GM21786 (cell line): ENCODE data around the gene NDUFB2.
"Not testable (repeated sequence)": the region's sequence is repeated elsewhere in the genome, so short reads cannot be mapped to it uniquely, and the experiment has no call there.

Experiments
- ATAC-seq: cut with Tn5 transposase; IDR thresholded peaks from one replicate; pipeline ENCODE4 v1.9.1; 2021; ENCODE audit not compliant: unreplicated experiment

The NDUFB2 gene

GRCh38 chr7:140672382-140673062, 24.0 kb upstream of the NDUFB2 start, which contains the start of gene ADCK2:
Gene ADCK2 (plus strand): TSS chr7:140672945. CDS start chr7:140673331, 386 bp downstream.
- ATAC-seq, result peak; percentile 45

GRCh38 chr7:140673063-140673773, 23.3 kb upstream of the NDUFB2 start:
- ATAC-seq, result peak; percentile 35

- no peak for ATAC-seq
Measured at GRCh38 chr7:140673774-140674155, 22.7 kb upstream of the NDUFB2 start.

- peak; percentile 23 for ATAC-seq
Measured at GRCh38 chr7:140674356-140674800, 22.1 kb upstream of the NDUFB2 start.

- ATAC-seq, result no peak
Measured at GRCh38 chr7:140674899-140675701, 21.4 kb upstream of the NDUFB2 start.

- ATAC-seq, result no peak
Measured at GRCh38 chr7:140675726-140676125, 20.8 kb upstream of the NDUFB2 start.

- peak; percentile 57 for ATAC-seq
Measured at GRCh38 chr7:140676306-140676705, 20.2 kb upstream of the NDUFB2 start.

- ATAC-seq, result not testable (repeated sequence)
Measured at GRCh38 chr7:140676956-140677355, 19.6 kb upstream of the NDUFB2 start.

GRCh38 chr7:140677496-140677895, 19.0 kb upstream of the NDUFB2 start:
- no peak for ATAC-seq

GRCh38 chr7:140678081-140678815, 18.3 kb upstream of the NDUFB2 start:
- no peak for ATAC-seq

- ATAC-seq, result no peak
Measured at GRCh38 chr7:140678816-140679130, 17.7 kb upstream of the NDUFB2 start.

GRCh38 chr7:140679186-140679585, 17.3 kb upstream of the NDUFB2 start:
- ATAC-seq, result no peak

- ATAC-seq, result no peak
Measured at GRCh38 chr7:140680886-140681285, 15.6 kb upstream of the NDUFB2 start.

GRCh38 chr7:140681766-140682165, 14.7 kb upstream of the NDUFB2 start:
- ATAC-seq, result no peak

GRCh38 chr7:140683657-140684056, 12.9 kb upstream of the NDUFB2 start:
- no peak for ATAC-seq

- no peak for ATAC-seq
Measured at GRCh38 chr7:140684066-140684950, 12.2 kb upstream of the NDUFB2 start.

- no peak for ATAC-seq
Measured at GRCh38 chr7:140685407-140686087, 11.0 kb upstream of the NDUFB2 start.

- no peak for ATAC-seq
Measured at GRCh38 chr7:140686921-140687320, 9.6 kb upstream of the NDUFB2 start.

GRCh38 chr7:140688341-140688740, 8.2 kb upstream of the NDUFB2 start:
- ATAC-seq, result no peak
